HepG2 (cell line): Measurements from ENCODE around the gene BTBD19. TPM values are rescaled to one million over a fixed set of nuclear protein-coding genes. Genes with fewer than 3 reads are reported as not detected.

Source experiments
- AGO2 ChIP-seq: fragments of 200-400 bp; formaldehyde crosslinking; optimal IDR thresholded peaks from 2 replicates; pipeline ENCODE3; 2017; ENCODE audit warnings: mild to moderate bottlenecking, low read depth, low read length, moderate library complexity
- KDM3A ChIP-seq: IDR thresholded peaks from 2 replicates; pipeline ENCODE4 v1.6.1; 2018; ENCODE audit warnings: low read depth, missing compliant biosample characterization
- KLF15 ChIP-seq: sonication (generic); formaldehyde crosslinking; IDR thresholded peaks from 2 replicates; pipeline ENCODE4 v1.8.1; 2023; ENCODE audit warnings: borderline replicate concordance, mild to moderate bottlenecking, inconsistent platforms, missing genetic modification reagents, mixed read lengths
- MAFF ChIP-seq: IDR thresholded peaks from 2 replicates; pipeline ENCODE4 v1.6.1; 2011; ENCODE audit warnings: low read depth, low read length, improper control_type of control experiment
- MED1 ChIP-seq: sonication (generic); formaldehyde crosslinking; IDR thresholded peaks from 2 replicates; pipeline ENCODE4 v1.4.0; 2020; ENCODE audit warnings: missing genetic modification reagents
- NCOA5 ChIP-seq: sonication (generic); formaldehyde crosslinking; IDR thresholded peaks from 2 replicates; pipeline ENCODE4 v1.4.0; 2020; ENCODE audit warnings: missing genetic modification reagents
- NFATC3 ChIP-seq: sonication (generic); formaldehyde crosslinking; IDR thresholded peaks from 2 replicates; pipeline ENCODE4 v1.5.1; 2020; ENCODE audit warnings: mild to moderate bottlenecking, missing genetic modification reagents
- NKX3-1 ChIP-seq: sonication (generic); formaldehyde crosslinking; IDR thresholded peaks from 2 replicates; pipeline ENCODE4 v1.5.0; 2020; ENCODE audit warnings: missing genetic modification reagents
- SP1 ChIP-seq, 2 experiments: fragments of 450-650 bp in 1 of 2; sonication (generic) in 1 of 2; formaldehyde crosslinking in 1 of 2; IDR thresholded peaks; 2 replicates each; pipeline versions ENCODE4 v1.4.0 to v1.6.1; 2016 to 2020; ENCODE audit warnings: missing genetic modification reagents in 1 of 2
- TMF1 ChIP-seq: sonication (generic); formaldehyde crosslinking; IDR thresholded peaks from 2 replicates; pipeline ENCODE4 v1.8.1; 2022; ENCODE audit warnings: low read depth, missing genetic modification reagents
- YEATS4 ChIP-seq: sonication (generic); formaldehyde crosslinking; IDR thresholded peaks from 2 replicates; pipeline ENCODE4 v1.4.0; 2020; ENCODE audit warnings: missing genetic modification reagents, borderline replicate concordance
- ZNF20 ChIP-seq: sonication (generic); formaldehyde crosslinking; IDR thresholded peaks from 2 replicates; pipeline ENCODE4 v1.4.0; 2020; ENCODE audit warnings: mild to moderate bottlenecking, moderate library complexity, missing genetic modification reagents
- ZNF292 ChIP-seq: sonication (generic); formaldehyde crosslinking; IDR thresholded peaks from 2 replicates; pipeline ENCODE4 v1.8.1; 2022; ENCODE audit warnings: mild to moderate bottlenecking, low read depth, missing genetic modification reagents, borderline replicate concordance
- ZNF510 ChIP-seq: sonication (generic); formaldehyde crosslinking; IDR thresholded peaks from 2 replicates; pipeline ENCODE4 v1.4.0; 2020; ENCODE audit warnings: low read depth, mild to moderate bottlenecking, missing genetic modification reagents
- ZNF607 ChIP-seq: sonication (generic); formaldehyde crosslinking; IDR thresholded peaks from 2 replicates; pipeline ENCODE4 v1.5.1; 2020; ENCODE audit warnings: missing genetic modification reagents, mild to moderate bottlenecking, borderline replicate concordance
- ZNF776 ChIP-seq: sonication (generic); formaldehyde crosslinking; IDR thresholded peaks from 2 replicates; pipeline ENCODE4 v1.4.0; 2020; ENCODE audit warnings: mild to moderate bottlenecking, missing genetic modification reagents
- ZNF792 ChIP-seq: IDR thresholded peaks from 2 replicates; pipeline ENCODE4 v1.6.1; 2016
- ZNF83 ChIP-seq: sonication (generic); formaldehyde crosslinking; IDR thresholded peaks from 2 replicates; pipeline ENCODE4 v1.4.0; 2020; ENCODE audit warnings: missing genetic modification reagents, mild to moderate bottlenecking, borderline replicate concordance
- ZSCAN29 ChIP-seq: sonication (generic); formaldehyde crosslinking; conservative IDR thresholded peaks from 2 replicates; pipeline ENCODE4 v1.4.0; 2020; ENCODE audit warnings: mild to moderate bottlenecking, missing genetic modification reagents
- polyA plus RNA-seq, 8 experiments: library from polyadenylated mRNA; depleted of rRNA in 3 of 8; stranded (reverse) in 7 of 8; unstranded in 1 of 8; fragments of >200 nt; fragmentation: Illumina TruSeq in 4 of 8; extraction: Trizol in 4 of 8; gene quantifications; 2 replicates each; pipeline versions ENCODE4 v1.2.1 to v1.2.3, GENCODE V29; 2011 to 2016; ENCODE audit warnings: low read depth in 4 of 8, missing spikeins in 1 of 8, mixed read lengths in 1 of 8; ENCODE audit not compliant: insufficient read depth in 1 of 8
- total RNA-seq, 5 experiments: library from RNA; depleted of rRNA; stranded (reverse); fragments of >200 nt; fragmentation: Illumina TruSeq; extraction: Trizol; gene quantifications; 2 replicates each; pipeline ENCODE4 v1.2.3, GENCODE V29; 2016; ENCODE audit warnings: low read depth in 1 of 5
- TF ChIP-seq, protein P1 (sequence below): sonication (generic); formaldehyde crosslinking; IDR thresholded peaks from 2 replicates; pipeline ENCODE4 v1.5.0; 2020; ENCODE audit warnings: mild to moderate bottlenecking, missing genetic modification reagents, borderline replicate concordance
- TF ChIP-seq, protein P2 (sequence below): sonication (generic); formaldehyde crosslinking; IDR thresholded peaks from 2 replicates; pipeline ENCODE4 v1.5.0; 2020; ENCODE audit warnings: mild to moderate bottlenecking, missing genetic modification reagents, moderate library complexity
- TF ChIP-seq, protein P3 (sequence below): sonication (generic); formaldehyde crosslinking; IDR thresholded peaks from 2 replicates; pipeline ENCODE4 v1.5.0; 2020; ENCODE audit warnings: missing genetic modification reagents

Gene BTBD19
- total and polyA plus RNA-seq, 2 of the 13 experiments (the other 11 are each of a cell fraction or from before 2014, with no cell fraction given) = 2.7 to 6.7 TPM

DNA sequence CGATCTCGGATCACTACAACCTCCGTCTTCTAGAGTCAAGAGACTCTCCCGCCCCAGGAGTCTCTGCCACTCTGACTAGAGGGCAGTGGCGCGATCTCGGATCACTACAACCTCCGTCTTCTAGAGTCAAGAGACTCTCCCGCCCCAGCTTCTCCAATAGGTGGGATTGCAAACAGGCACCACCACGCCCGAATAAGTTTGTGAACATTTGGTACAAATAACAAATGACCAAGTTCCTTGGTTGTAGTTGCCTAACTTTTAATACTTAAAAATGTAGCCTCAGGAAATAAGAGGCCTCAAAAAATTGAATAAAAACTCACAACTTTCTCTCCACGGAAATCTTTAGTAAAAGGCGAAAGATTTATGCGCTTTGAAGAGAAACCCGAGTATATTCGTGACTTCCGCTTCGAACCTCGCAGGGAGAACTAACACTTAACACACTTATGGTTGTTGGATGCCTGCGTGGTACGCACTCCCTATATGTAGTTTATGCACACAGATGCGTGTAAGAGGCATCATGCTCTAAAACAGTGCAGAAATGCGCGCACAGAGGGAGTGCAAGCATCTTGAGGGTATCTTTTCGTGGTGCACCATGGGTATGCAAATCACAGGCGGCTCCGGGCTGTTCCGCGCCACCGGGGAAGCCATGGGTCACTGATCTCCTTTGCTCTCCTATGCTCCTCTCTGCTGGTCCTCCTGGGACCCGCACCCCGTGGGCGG is 11.4 kb downstream of the BTBD19 start (continued):
- TF ChIP-seq AGO2 (no peak), ZSCAN29 (peak; percentile 91), NFATC3 (CRISPR knock-in tag) (peak; percentile 58; the same call in 1 of the 2 replicates), ZNF510 (no peak), MED1 (CRISPR knock-in tag) (peak; percentile 97), ZNF607 (CRISPR knock-in tag) (0 out of 2 replicates have a peak, but pooled peaks have one; percentile 1), ZNF20 (no peak), YEATS4 (CRISPR knock-in tag) (no peak), ZNF792 (peak; percentile 70; the same call in 1 of the 2 replicates), SP1 (IDR thresholded peaks at IDR 0.05) (no peak), SP1 (CRISPR knock-in tag; IDR thresholded peaks at IDR 0.05) (no peak; the same call in 1 of the 2 replicates), ZNF83 (no peak), ZNF292 (0 out of 2 replicates have a peak, but pooled peaks have one; percentile 15), KLF15 (CRISPR knock-in tag) (no peak), NKX3-1 (CRISPR knock-in tag) (peak; percentile 18; the same call in 1 of the 2 replicates), NCOA5 (no peak), ZNF776 (CRISPR knock-in tag) (0 out of 2 replicates have a peak, but pooled peaks have one; percentile 70), TMF1 (CRISPR knock-in tag) (no peak), MAFF (no peak), KDM3A (peak; percentile 67; the same call in 1 of the 2 replicates)
- TF ChIP-seq, protein P1, sequence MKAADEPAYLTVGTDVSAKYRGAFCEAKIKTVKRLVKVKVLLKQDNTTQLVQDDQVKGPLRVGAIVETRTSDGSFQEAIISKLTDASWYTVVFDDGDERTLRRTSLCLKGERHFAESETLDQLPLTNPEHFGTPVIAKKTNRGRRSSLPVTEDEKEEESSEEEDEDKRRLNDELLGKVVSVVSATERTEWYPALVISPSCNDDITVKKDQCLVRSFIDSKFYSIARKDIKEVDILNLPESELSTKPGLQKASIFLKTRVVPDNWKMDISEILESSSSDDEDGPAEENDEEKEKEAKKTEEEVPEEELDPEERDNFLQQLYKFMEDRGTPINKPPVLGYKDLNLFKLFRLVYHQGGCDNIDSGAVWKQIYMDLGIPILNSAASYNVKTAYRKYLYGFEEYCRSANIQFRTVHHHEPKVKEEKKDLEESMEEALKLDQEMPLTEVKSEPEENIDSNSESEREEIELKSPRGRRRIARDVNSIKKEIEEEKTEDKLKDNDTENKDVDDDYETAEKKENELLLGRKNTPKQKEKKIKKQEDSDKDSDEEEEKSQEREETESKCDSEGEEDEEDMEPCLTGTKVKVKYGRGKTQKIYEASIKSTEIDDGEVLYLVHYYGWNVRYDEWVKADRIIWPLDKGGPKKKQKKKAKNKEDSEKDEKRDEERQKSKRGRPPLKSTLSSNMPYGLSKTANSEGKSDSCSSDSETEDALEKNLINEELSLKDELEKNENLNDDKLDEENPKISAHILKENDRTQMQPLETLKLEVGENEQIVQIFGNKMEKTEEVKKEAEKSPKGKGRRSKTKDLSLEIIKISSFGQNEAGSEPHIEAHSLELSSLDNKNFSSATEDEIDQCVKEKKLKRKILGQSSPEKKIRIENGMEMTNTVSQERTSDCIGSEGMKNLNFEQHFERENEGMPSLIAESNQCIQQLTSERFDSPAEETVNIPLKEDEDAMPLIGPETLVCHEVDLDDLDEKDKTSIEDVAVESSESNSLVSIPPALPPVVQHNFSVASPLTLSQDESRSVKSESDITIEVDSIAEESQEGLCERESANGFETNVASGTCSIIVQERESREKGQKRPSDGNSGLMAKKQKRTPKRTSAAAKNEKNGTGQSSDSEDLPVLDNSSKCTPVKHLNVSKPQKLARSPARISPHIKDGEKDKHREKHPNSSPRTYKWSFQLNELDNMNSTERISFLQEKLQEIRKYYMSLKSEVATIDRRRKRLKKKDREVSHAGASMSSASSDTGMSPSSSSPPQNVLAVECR (CRISPR knock-in tag) = no peak; the same call in 1 of the 2 replicates
- TF ChIP-seq, protein P2, sequence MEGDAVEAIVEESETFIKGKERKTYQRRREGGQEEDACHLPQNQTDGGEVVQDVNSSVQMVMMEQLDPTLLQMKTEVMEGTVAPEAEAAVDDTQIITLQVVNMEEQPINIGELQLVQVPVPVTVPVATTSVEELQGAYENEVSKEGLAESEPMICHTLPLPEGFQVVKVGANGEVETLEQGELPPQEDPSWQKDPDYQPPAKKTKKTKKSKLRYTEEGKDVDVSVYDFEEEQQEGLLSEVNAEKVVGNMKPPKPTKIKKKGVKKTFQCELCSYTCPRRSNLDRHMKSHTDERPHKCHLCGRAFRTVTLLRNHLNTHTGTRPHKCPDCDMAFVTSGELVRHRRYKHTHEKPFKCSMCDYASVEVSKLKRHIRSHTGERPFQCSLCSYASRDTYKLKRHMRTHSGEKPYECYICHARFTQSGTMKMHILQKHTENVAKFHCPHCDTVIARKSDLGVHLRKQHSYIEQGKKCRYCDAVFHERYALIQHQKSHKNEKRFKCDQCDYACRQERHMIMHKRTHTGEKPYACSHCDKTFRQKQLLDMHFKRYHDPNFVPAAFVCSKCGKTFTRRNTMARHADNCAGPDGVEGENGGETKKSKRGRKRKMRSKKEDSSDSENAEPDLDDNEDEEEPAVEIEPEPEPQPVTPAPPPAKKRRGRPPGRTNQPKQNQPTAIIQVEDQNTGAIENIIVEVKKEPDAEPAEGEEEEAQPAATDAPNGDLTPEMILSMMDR (CRISPR knock-in tag) = peak; percentile 36; the same call in 1 of the 2 replicates
- TF ChIP-seq, protein P3, sequence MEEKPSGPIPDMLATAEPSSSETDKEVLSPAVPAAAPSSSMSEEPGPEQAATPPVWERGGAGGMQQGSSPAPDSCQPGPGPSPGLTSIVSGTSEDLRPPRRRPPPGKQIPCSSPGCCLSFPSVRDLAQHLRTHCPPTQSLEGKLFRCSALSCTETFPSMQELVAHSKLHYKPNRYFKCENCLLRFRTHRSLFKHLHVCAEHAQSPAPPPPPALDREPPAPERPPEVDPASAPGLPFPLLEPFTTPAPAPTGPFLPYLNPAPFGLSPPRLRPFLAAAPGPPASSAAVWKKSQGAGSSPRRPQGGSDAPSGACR = peak; percentile 67; the same call in 1 of the 2 replicates
